NCI-H1092 treated with DMSO at 0.1 percent for 48 hours (cell line): ENCODE results near the gene MICALL2.
"Not testable (repeated sequence)": the region's sequence is repeated elsewhere in the genome, so short reads cannot be mapped to it uniquely, and the experiment has no call there.

Source experiments
- DNase-seq: peaks from one replicate; lab custom pipeline; 2025; lab: John Stamatoyannopoulos, UW

The MICALL2 gene

GRCh38 chr7:1447551-1448244, 11.6 kb downstream of the MICALL2 start:
- no peak for DNase-seq

DNA sequence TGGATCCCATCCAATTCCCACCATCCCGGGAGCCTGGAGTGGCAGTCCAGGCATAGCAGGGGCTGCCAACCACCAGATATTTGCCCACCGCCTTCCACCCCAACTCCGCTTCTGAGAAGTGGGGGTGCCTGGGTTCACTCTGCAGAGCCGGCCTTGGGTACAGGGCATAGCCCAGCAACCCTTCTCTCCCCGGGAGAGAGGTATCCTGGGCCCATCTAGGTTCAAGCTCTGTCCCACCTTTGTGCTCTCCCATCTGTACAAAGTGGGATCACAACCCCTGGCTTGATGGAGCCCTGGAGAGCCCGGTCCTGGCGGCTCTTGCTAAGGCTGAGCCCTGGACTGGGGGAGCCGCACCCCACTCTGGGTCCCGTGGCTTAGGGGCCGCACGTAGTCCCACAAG, 12.2 kb downstream of the MICALL2 start:
- DNase-seq: no peak

GRCh38 chr7:1446620-1447032, 12.6 kb downstream of the MICALL2 start:
- DNase-seq: no peak

- DNase-seq: not testable (repeated sequence)
Measured at GRCh38 chr7:1446026-1446425, 13.2 kb downstream of the MICALL2 start.

GRCh38 chr7:1445341-1445740, 13.9 kb downstream of the MICALL2 start:
- DNase-seq: no peak

- no peak for DNase-seq
Measured at GRCh38 chr7:1444925-1445322, 14.3 kb downstream of the MICALL2 start.

DNA sequence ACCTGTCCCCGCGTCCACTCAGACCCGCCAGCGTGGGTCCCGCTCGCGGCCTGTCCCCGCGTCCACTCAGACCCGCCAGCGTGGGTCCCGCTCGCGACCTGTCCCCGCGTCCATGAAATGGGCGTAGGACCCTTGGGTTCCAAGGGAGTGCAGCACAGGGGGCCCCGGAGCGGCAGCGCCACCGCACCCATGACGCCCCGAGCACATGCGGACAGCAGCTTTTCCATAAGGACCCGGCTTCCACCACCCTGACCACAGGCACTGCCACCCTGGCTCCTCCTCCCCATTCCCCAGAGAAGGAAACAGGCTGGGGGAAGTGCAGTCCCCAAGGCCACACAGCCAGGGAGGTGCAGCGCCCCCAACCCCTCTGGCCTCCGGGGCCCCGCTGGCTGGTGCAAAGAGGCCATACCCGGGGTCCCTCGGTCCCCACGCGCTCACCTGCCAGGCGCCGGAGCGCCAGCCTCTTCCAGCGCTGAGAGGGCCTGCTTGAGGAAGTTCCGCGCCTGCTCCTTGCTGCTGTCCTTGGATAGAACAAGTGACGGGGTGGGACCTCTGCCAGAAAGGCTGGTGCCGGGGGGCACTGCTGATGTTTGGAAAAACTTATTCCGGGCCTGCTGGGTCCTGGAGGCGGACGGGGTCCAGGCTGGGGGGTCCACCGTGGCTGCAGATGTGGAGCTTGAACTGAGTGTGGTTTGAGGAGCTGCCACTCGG, 14.9 kb downstream of the MICALL2 start:
- no peak for DNase-seq

GRCh38 chr7:1443587-1444200, 15.6 kb downstream of the MICALL2 start:
- DNase-seq: not testable (repeated sequence)

DNA sequence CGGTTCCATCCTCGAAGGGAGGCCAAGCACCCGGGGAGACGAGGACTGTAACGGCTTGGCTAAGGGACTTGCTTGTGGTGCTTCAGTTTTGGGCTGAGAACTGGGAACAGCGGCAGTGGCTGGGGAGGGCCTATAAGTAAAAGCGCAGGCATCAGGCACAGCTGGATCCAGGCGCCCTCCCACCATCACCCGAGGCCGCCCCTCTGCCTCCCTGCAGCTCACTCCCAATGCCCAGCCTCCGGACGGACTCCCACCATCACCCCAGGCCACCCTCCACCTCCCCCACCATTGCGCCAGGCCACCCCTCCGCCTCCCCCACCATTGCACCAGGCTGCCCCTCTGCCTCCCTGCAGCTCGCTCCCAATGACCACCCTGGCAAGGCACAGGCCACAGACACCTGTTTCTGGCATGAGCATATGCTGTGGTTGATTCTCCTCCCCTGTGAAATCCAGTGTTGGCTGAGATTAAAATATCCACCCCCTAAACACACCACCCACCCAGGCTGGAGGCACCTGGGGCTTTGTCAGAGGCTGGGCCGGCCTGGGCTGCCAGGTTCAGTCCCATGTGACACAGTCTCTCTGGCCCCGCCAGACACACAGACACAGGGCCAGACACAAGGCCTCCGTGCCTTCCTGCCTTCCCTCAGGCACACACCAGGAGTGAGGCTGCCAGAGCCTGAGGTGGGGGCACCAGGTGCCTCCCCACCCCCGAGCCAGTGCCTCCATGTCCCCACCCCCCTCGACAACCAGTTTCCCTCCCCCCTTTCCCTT, 16.7 kb downstream of the MICALL2 start:
- no peak for DNase-seq

GRCh38 chr7:1441615-1442354, 17.5 kb downstream of the MICALL2 start:
- no peak for DNase-seq

- no peak for DNase-seq
Measured at GRCh38 chr7:1440620-1441019, 18.6 kb downstream of the MICALL2 start.

DNA sequence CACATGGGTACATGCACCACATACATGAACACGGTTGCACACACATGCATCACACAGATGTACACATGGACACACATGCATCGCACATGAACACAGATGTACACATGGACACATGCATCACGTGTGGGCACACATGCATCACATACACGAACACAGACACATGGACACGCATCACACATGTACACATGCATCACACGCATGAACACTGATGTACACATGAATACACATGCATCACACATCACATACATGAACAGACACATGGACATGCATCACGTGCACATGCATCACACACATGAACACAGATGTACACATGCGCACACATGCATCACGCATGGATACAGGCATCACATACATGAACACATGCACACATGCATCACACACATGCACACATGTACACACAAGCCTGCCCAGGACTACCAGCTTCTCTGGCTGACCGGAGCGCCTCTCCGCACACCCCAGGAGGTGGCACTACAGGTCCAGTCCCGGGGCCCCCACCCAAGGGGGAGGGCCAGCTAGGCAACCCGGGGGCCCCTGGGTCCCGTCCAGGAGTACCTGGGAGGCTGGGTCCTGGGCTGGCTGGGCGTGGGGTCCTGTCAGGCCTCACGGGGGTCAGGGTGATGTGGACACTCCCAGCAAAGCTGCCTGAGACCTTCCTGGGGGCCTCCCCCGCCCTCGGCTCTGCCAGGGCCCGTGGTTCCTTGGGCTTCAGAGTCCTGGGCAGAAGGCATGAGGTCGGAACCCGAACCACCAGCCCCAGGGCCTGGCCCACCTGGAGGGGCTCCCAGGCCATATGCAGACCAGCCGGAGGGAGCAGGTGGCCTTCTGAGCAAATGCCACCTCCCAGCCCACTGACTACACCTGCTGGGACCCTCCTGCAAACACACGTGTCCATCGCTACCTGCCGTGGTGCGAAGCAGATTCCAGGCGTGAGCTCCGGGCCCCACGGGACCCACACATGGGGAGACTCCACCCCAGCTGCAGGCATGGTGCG, 19.6 kb downstream of the MICALL2 start:
- no peak for DNase-seq

DNA sequence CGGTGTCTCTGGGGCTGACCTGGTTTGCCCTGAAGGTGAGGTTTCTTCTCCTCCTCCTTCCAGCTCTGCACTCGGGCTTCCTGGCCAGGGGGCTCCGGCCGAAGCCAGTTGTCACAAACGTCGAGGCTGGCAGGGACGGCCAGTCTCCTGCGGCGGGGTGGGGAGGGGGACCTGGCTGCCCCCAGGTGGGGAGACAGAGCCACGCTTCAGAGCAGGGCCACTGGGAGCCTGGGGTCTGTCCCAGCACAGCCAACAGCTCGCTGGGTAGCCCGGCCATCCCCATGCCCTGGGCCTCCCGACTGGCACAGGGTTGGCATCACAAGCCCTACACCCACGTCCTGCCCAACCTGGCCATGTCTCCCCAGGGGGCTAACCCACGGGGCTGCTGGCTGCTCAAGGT, 20.4 kb downstream of the MICALL2 start:
- no peak for DNase-seq

DNA sequence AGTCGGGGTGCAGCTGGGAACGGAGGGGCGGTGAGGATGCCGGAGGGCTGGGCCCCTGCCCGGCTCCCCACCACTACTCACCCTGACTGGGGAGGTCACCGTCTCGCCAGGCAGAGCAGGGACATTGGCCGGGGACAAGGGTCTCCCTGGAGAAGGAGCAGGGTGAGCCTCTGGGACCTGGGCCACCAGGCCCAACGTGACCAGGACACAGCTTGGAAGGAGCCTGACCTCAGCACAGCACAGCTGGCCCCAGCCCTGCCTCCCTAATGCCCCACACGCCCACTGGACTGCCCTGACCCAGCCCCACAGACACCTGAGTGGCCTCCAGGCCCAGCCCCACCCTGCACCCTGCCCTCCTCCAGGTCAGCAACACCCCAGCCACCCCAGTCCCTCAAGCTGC, 21.1 kb downstream of the MICALL2 start:
- no peak for DNase-seq

DNA sequence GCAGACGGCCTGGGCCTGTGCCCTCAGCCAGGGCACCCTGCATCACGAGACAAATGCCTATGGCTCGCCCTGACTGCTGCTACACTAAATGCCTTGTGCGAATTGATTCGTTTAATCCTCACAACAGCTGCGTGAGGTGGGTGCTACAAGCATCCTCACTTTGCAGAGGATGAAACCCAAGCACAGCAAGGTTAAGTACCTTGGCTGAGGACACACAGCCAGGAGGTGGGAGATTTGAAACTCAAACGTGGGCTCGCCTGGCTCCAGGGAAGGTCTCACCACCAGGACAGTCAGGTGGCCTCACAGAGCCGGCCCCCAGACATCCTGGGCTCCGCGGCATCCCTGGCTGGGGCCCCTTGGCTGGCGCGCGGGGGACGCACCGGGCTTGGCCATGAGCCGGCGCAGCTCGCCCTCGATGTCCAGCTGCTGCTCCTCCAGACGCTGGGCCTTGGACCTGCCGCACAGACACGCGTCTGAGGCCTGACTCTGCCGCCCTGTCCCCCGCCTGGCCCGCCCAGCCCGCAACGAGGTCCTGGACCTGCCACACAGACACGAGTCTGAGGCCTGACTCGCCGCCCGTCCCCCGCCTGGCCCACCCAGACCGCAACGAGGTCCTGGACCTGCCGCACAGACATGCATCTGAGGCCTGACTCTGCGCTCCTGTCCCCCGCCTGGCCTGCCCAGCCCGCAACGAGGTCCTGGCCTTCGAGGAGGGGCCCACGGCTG, 22.0 kb downstream of the MICALL2 start:
- no peak for DNase-seq

DNA sequence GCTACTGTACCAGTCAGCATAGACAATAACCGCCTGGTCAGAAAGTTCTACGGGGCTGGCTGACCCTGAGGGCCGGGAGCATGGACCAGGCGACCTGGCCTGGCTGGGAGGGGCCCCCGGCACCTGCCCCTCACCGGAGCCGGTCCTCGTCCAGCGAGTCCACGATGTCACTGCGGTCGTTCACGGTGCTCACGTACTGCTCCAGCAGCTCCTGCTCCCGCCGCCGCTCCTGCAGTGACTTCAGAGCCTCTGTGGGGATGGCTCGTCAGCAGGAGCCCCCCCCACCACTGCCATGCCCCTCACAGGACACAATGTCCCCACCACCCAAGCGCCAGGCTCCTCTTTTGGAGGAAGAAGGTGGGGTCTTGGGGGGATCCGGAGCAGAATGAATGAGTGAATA, 22.7 kb downstream of the MICALL2 start:
- no peak for DNase-seq

GRCh38 chr7:1434891-1435670, 24.2 kb downstream of the MICALL2 start:
- no peak for DNase-seq

GRCh38 chr7:1434165-1434718, 25.0 kb downstream of the MICALL2 start:
- DNase-seq: no peak
